Body of pancreas (tissue), 4 donors: ENCODE measurements around the gene PIKFYVE.

Source experiments
- POLR2A ChIP-seq, 3 donors: fragments of 450-650 bp; IDR thresholded peaks; one replicate each; pipeline ENCODE4 v1.6.1; 2016; ENCODE audit warnings: antibody characterized with exemption in 3 of 3, mild to moderate bottlenecking in 2 of 3
- TF ChIP-seq, protein P1 (sequence below), 7 experiments: fragments of 450-650 bp in 4 of 7; fragments of 200-600 bp in 3 of 7; sonication (generic) in 3 of 7; IDR thresholded peaks; one replicate each; pipeline ENCODE4 v1.5.1; 2016 to 2019; ENCODE audit warnings: antibody characterized with exemption in 7 of 7

DNA sequence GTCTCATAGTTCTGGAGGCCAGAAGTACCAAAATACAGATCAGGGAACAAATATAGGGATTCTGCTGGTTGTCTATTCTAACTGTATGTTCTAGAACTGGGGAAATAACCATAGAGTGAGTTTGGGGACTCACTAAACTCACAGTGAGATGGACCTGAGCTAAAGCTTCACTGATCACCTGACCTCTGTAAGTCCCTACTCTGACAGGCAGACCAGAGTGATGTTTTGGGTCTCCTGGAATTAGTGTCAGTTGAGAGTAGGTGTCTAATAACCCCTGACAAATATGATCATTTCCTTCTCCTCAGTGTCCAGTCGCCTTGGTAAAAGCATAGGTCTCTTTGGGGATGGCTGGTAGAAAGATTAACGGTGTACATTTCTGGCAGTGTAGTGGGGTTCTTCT lies 14.2 kb downstream of the PIKFYVE start:
- TF ChIP-seq POLR2A (IDR thresholded peaks at IDR 0.05), result no peak
- TF ChIP-seq, protein P1, sequence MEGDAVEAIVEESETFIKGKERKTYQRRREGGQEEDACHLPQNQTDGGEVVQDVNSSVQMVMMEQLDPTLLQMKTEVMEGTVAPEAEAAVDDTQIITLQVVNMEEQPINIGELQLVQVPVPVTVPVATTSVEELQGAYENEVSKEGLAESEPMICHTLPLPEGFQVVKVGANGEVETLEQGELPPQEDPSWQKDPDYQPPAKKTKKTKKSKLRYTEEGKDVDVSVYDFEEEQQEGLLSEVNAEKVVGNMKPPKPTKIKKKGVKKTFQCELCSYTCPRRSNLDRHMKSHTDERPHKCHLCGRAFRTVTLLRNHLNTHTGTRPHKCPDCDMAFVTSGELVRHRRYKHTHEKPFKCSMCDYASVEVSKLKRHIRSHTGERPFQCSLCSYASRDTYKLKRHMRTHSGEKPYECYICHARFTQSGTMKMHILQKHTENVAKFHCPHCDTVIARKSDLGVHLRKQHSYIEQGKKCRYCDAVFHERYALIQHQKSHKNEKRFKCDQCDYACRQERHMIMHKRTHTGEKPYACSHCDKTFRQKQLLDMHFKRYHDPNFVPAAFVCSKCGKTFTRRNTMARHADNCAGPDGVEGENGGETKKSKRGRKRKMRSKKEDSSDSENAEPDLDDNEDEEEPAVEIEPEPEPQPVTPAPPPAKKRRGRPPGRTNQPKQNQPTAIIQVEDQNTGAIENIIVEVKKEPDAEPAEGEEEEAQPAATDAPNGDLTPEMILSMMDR (IDR thresholded peaks at IDR 0.05), result no peak
